ENCODE results near the gene KIF4A.

DNA sequence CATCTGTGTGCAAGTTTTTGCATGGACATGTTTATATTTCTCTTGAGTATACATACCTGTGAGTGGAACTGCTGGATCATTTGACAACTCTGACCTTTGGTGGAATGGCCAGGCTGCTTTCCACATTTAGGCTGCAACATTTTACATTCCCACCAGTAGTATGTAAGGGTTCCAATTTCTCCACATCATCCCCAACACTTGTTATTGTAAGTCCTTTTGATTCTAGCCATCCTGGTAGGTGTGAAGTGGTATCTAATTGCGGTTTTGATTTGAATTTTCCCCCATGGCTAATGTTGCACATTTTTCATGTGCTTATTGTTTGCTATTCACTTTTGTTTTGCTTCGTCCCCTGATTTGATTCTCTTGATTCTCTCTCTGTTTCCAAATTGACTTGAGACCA is 171.1 kb downstream of the KIF4A start:
- TF ChIP-seq, protein P1, sequence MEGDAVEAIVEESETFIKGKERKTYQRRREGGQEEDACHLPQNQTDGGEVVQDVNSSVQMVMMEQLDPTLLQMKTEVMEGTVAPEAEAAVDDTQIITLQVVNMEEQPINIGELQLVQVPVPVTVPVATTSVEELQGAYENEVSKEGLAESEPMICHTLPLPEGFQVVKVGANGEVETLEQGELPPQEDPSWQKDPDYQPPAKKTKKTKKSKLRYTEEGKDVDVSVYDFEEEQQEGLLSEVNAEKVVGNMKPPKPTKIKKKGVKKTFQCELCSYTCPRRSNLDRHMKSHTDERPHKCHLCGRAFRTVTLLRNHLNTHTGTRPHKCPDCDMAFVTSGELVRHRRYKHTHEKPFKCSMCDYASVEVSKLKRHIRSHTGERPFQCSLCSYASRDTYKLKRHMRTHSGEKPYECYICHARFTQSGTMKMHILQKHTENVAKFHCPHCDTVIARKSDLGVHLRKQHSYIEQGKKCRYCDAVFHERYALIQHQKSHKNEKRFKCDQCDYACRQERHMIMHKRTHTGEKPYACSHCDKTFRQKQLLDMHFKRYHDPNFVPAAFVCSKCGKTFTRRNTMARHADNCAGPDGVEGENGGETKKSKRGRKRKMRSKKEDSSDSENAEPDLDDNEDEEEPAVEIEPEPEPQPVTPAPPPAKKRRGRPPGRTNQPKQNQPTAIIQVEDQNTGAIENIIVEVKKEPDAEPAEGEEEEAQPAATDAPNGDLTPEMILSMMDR (IDR thresholded peaks at IDR 0.05): no peak
- no peak for TF ChIP-seq ZFX (IDR thresholded peaks at IDR 0.05; ENCODE audit: borderline replicate concordance)

All from 22Rv1 (cell line).